Measurements from ENCODE around the gene FUT6.

The FUT6 gene

GRCh38 chr19:5829567-5830310 lies 9.8 kb downstream of the FUT6 start:
- no peaks in the 10 kb centered on the region for H3K79me2 ChIP-seq (ENCODE audit: low read length)
- no peak overlapping the region for H2AFZ ChIP-seq (ENCODE audit: low read depth, low read length)
- H3K9me3 ChIP-seq (ENCODE audit: insufficient read depth, low read length): no peaks in the 10 kb centered on the region
- peak overlapping the region; percentile 70; the same call in 1 of the 2 replicates for H3K4me3 ChIP-seq (ENCODE audit: low read length)
- peak overlapping the region; percentile 58; the same call in 1 of the 2 replicates for H3K4me2 ChIP-seq (ENCODE audit: low read length)
- no peaks in the 10 kb centered on the region for H3K36me3 ChIP-seq (replicated peaks; ENCODE audit: low read depth, low read length)
- no peak overlapping the region for H3K9ac ChIP-seq (ENCODE audit: low read length)
- H3K27me3 ChIP-seq (ENCODE audit: low read depth, low read length): 0 out of 2 replicates have a peak, but pooled peaks cover 2% of the 10 kb centered on the region
- no peaks in the 10 kb centered on the region for H4K20me1 ChIP-seq (ENCODE audit: insufficient read depth, low read length)
- peaks cover 11% of the 10 kb centered on the region for H3K4me1 ChIP-seq (ENCODE audit: low read length)
- TF ChIP-seq EZH2phosphoT487 (IDR thresholded peaks at IDR 0.05; ENCODE audit: low read depth) (no peak), CTCF (IDR thresholded peaks at IDR 0.05; ENCODE audit: low read depth, low read length) (no peak)
- no peak overlapping the region for H3K27ac ChIP-seq (ENCODE audit: low read length)

- no peak overlapping the region for H3K27ac ChIP-seq (ENCODE audit: low read length)
- no peaks in the 10 kb centered on the region for H3K27me3 ChIP-seq (ENCODE audit: low read depth, low read length)
- peak overlapping the region; percentile 52 for H3K9ac ChIP-seq (ENCODE audit: low read length)
- no peaks in the 10 kb centered on the region for H3K79me2 ChIP-seq (ENCODE audit: low read length)
- H4K20me1 ChIP-seq (ENCODE audit: insufficient read depth, low read length): no peaks in the 10 kb centered on the region
- no peak overlapping the region for H2AFZ ChIP-seq (ENCODE audit: low read depth, low read length)
- peaks cover 11% of the 10 kb centered on the region for H3K4me1 ChIP-seq (ENCODE audit: low read length)
- H3K4me3 ChIP-seq (ENCODE audit: low read length): peak overlapping the region; percentile 70
- no peaks in the 10 kb centered on the region for H3K9me3 ChIP-seq (ENCODE audit: insufficient read depth, low read length)
- peak overlapping the region; percentile 58 for H3K4me2 ChIP-seq (ENCODE audit: low read length)
- H3K36me3 ChIP-seq (replicated peaks; ENCODE audit: low read depth, low read length): no peaks in the 10 kb centered on the region
- TF ChIP-seq EZH2phosphoT487 (IDR thresholded peaks at IDR 0.05; ENCODE audit: low read depth) (no peak), CTCF (IDR thresholded peaks at IDR 0.05; ENCODE audit: low read depth, low read length) (no peak)
Measured at GRCh38 chr19:5828661-5829566, 10.6 kb downstream of the FUT6 start.

- Histone ChIP-seq H3K27ac (ENCODE audit: low read length) (0 out of 2 replicates have a peak overlapping the region, but pooled peaks have one; percentile 2), H3K36me3 (replicated peaks; ENCODE audit: low read depth, low read length) (no peaks in the 10 kb centered on the region), H3K27me3 (ENCODE audit: low read depth, low read length) (no peaks in the 10 kb centered on the region), H4K20me1 (ENCODE audit: insufficient read depth, low read length) (no peaks in the 10 kb centered on the region), H3K4me2 (ENCODE audit: low read length) (peak overlapping the region; percentile 58), H3K4me1 (ENCODE audit: low read length) (peaks cover 11% of the 10 kb centered on the region), H3K9ac (ENCODE audit: low read length) (peak overlapping the region; percentile 52), H3K79me2 (ENCODE audit: low read length) (no peaks in the 10 kb centered on the region), H2AFZ (ENCODE audit: low read depth, low read length) (no peak overlapping the region), H3K9me3 (ENCODE audit: insufficient read depth, low read length) (no peaks in the 10 kb centered on the region), H3K4me3 (ENCODE audit: low read length) (peak overlapping the region; percentile 70)
- TF ChIP-seq EZH2phosphoT487 (IDR thresholded peaks at IDR 0.05; ENCODE audit: low read depth) (no peak), CTCF (IDR thresholded peaks at IDR 0.05; ENCODE audit: low read depth, low read length) (no peak)
Measured at GRCh38 chr19:5827891-5828660, 11.4 kb downstream of the FUT6 start.
